A549 (cell line): Measurements from ENCODE around the gene KANK2. TPM values are rescaled to one million over a fixed set of nuclear protein-coding genes. Genes with fewer than 3 reads are reported as not detected.

ENCODE experiments used
- ATAC-seq, 2 experiments: fragments of 200-7000 bp in 1 of 2; fragments of >200 bp in 1 of 2; cut with Nextera tagmentation in 1 of 2; cut with Tn5 transposase in 1 of 2; 3 replicates each; pipeline versions ENCODE4 v1.8.0 to v1.9.1; 2018 to 2020; ENCODE audit warnings: mild to moderate bottlenecking in 1 of 2, moderate library complexity in 1 of 2
- CTCF ChIA-PET: fragments of 300-600 bp; sonication (Branson Sonifier 250); formaldehyde crosslinking; extraction: SDS; loops from one replicate; lab custom pipeline; 2021; ENCODE audit warnings: antibody characterized with exemption, inconsistent platforms; lab: Yijun Ruan, JAX
- POLR2A ChIA-PET: fragments of 350-600 bp; formaldehyde crosslinking; extraction: SDS; loops from one replicate; lab custom pipeline; 2021; ENCODE audit warnings: antibody characterized with exemption, inconsistent platforms; lab: Yijun Ruan, JAX
- DNase-seq, 2 experiments: peaks; one replicate each; pipeline versions ENCODE4 v3.0.0 to v3.0.0-alpha.2; 2011 to 2016; ENCODE audit warnings: low read depth in 1 of 2, low spot score in 1 of 2
- FAIRE-seq: peaks from 2 replicates; lab custom pipeline; 2011; peaks lifted over from hg19 to GRCh38; lab: Jason Lieb, UNC
- H3K27ac ChIP-seq, 2 experiments: fragments of >200 bp; sonication (Bioruptor Twin); formaldehyde crosslinking; 3 replicates each; pipeline ENCODE4 v1.5.1; 2016 to 2017
- H3K4me1 ChIP-seq: fragments of >200 bp; sonication (Bioruptor Twin); formaldehyde crosslinking; 3 replicates; pipeline ENCODE4 v1.6.1; 2016
- H3K4me2 ChIP-seq: fragments of >200 bp; sonication (Bioruptor Twin); formaldehyde crosslinking; 3 replicates; pipeline ENCODE4 v1.6.1; 2016
- H3K4me3 ChIP-seq: fragments of >200 bp; sonication (Bioruptor Twin); formaldehyde crosslinking; 3 replicates; pipeline ENCODE4 v1.5.1; 2016
- H3K9me3 ChIP-seq: fragments of >200 bp; sonication (Bioruptor Twin); formaldehyde crosslinking; 3 replicates; pipeline ENCODE4 v1.6.1; 2016
- ATOH8 ChIP-seq: fragments of 250-450 bp; sonication (Bioruptor Pico); IDR thresholded peaks from 2 replicates; pipeline ENCODE4 v1.5.0; 2020; ENCODE audit warnings: low read depth, mild to moderate bottlenecking, moderate library complexity
- BCL3 ChIP-seq: fragments of >200 bp; sonication (Bioruptor Twin); formaldehyde crosslinking; IDR thresholded peaks from 3 replicates; pipeline ENCODE4 v1.6.1; 2016
- CBX8 ChIP-seq: fragments of 200-600 bp; sonication (generic); IDR thresholded peaks from 2 replicates; pipeline ENCODE4 v1.6.1; 2016
- CTCF ChIP-seq: fragments of >200 bp; sonication (Bioruptor Twin); formaldehyde crosslinking; IDR thresholded peaks from 3 replicates; pipeline ENCODE4 v1.5.1; 2016
- ELK1 ChIP-seq: fragments of 150-350 bp; IDR thresholded peaks from 2 replicates; pipeline ENCODE4 v1.6.1; 2014; ENCODE audit warnings: low read depth, mild to moderate bottlenecking, low read length
- HMGXB4 ChIP-seq: fragments of 250-450 bp; sonication (Bioruptor Pico); IDR thresholded peaks from 2 replicates; pipeline ENCODE4 v1.5.0; 2021; ENCODE audit warnings: mild to moderate bottlenecking, moderate library complexity, borderline replicate concordance
- HOXB5 ChIP-seq: fragments of 250-450 bp; sonication (Bioruptor Pico); IDR thresholded peaks from 2 replicates; pipeline ENCODE4 v1.5.0; 2020; ENCODE audit warnings: mild to moderate bottlenecking, moderate library complexity
- MAX ChIP-seq: IDR thresholded peaks from 2 replicates; pipeline ENCODE4 v1.6.1; 2012
- MYC ChIP-seq: IDR thresholded peaks from 2 replicates; pipeline ENCODE4 v1.6.1; 2012; ENCODE audit warnings: mild to moderate bottlenecking, inconsistent platforms, low read length, improper control_type of control experiment, borderline replicate concordance
- POLR2AphosphoS2 ChIP-seq: conservative IDR thresholded peaks from 2 replicates; pipeline ENCODE4 v1.6.1; 2012; ENCODE audit warnings: low read length, improper control_type of control experiment, inconsistent platforms
- RARB ChIP-seq: fragments of 250-450 bp; sonication (Bioruptor Pico); IDR thresholded peaks from 2 replicates; pipeline ENCODE4 v1.8.0; 2021; ENCODE audit warnings: mild to moderate bottlenecking, moderate library complexity
- RCOR1 ChIP-seq: fragments of 150-350 bp; IDR thresholded peaks from 2 replicates; pipeline ENCODE4 v1.6.1; 2014; ENCODE audit warnings: antibody characterized with exemption, low read length, low read depth
- RFX5 ChIP-seq: fragments of 450-650 bp; IDR thresholded peaks from 2 replicates; pipeline ENCODE4 v1.7.1; 2014; ENCODE audit warnings: antibody characterized with exemption, mild to moderate bottlenecking, moderate library complexity
- RNF2 ChIP-seq: fragments of 200-600 bp; sonication (generic); IDR thresholded peaks from 2 replicates; pipeline ENCODE4 v1.6.1; 2016; ENCODE audit warnings: low read depth, mild to moderate bottlenecking, antibody characterized with exemption, moderate library complexity, borderline replicate concordance
- SREBF2 ChIP-seq: fragments of 450-650 bp; IDR thresholded peaks from 2 replicates; pipeline ENCODE4 v1.6.1; 2014; ENCODE audit warnings: mild to moderate bottlenecking, moderate library complexity
- ZFP36 ChIP-seq: fragments of 450-650 bp; IDR thresholded peaks from 2 replicates; pipeline ENCODE4 v1.6.1; 2014; ENCODE audit warnings: borderline replicate concordance; ENCODE audit not compliant: partially characterized antibody
- WGBS: methylation state at CpG from one replicate; pipeline ENCODE4 v1.1.6; 2017; ENCODE audit errors: missing lambda C conversion rate; 5-methylcytosine and 5-hydroxymethylcytosine counted together
- polyA plus RNA-seq, 4 experiments: library from polyadenylated mRNA; depleted of rRNA in 3 of 4; stranded (reverse); fragments of >200 nt; fragmentation: RNase III in 1 of 4; extraction: RNeasy Plus Mini Kit Qiagen cat#74134 plus additional on column Dnase treatment in 1 of 4; gene quantifications; 2 replicates in 3 of 4; 3 replicates in 1 of 4; pipeline ENCODE4 v1.2.3, GENCODE V29; 2011 to 2017

KANK2 gene
- polyA plus RNA-seq, 2 of the 4 experiments (the other 2 are of a cell fraction), result 20.5 to 68.0 TPM

- H3K27ac ChIP-seq, result no peak overlapping the region
- DNase-seq, result no peak
- peaks cover 28% of the 10 kb centered on the region for H3K4me1 ChIP-seq
- 83% methylated on average over 9 of the region's 9 CpGs for WGBS
- no peak overlapping the region for H3K4me3 ChIP-seq
- TF ChIP-seq ELK1 (no peak), HOXB5 (no peak), SREBF2 (no peak), RCOR1 (no peak), BCL3 (no peak), CTCF (no peak), POLR2AphosphoS2 (no peak)
- TF ChIP-seq, all 56 proteins: peak for 0
- no peak overlapping the region for H3K4me2 ChIP-seq
- FAIRE-seq (no peak), ATAC-seq (no peak)
- ChIA-PET POLR2A (interaction anchor here (0.5 kb wide), 1 partner anchor 76 kb away, joined by 3 read pairs; no protein-coding TSS in a partner anchor), CTCF (interaction anchor here (0.6 to 5.6 kb wide), 5 partner anchors 43 to 373 kb away, joined by 3 to 57 read pairs (median 3); no protein-coding TSS in a partner anchor)
- H3K9me3 ChIP-seq, result no peaks in the 10 kb centered on the region
Observed at GRCh38 chr19:11205939-11206570, 8.7 kb upstream of the KANK2 start.

- DNase-seq (no peak), ATAC-seq (no peak), FAIRE-seq (no peak)
- no peak overlapping the region for H3K4me2 ChIP-seq
- 82% methylated on average over 5 of the region's 5 CpGs for WGBS
- TF ChIP-seq RARB (CRISPR knock-in tag) (no peak), MYC (no peak), RFX5 (no peak), SREBF2 (no peak), ATOH8 (CRISPR knock-in tag) (no peak), MAX (no peak), CBX8 (no peak), HMGXB4 (CRISPR knock-in tag) (no peak), ELK1 (no peak), RNF2 (no peak), ZFP36 (no peak)
- ChIA-PET CTCF (interaction anchor here (0.8 to 5.6 kb wide), 9 partner anchors 19 to 239 kb away, joined by 3 to 57 read pairs (median 4); no protein-coding TSS in a partner anchor), POLR2A (no interaction called here)
- peaks cover 28% of the 10 kb centered on the region for H3K4me1 ChIP-seq
- H3K27ac ChIP-seq, result peak overlapping the region in 1 of 2 experiments; percentile 98; a peak in 3 of 6 replicates
- H3K4me3 ChIP-seq, result no peak overlapping the region
- H3K9me3 ChIP-seq, result no peaks in the 10 kb centered on the region
Observed at GRCh38 chr19:11204943-11205349, 7.6 kb upstream of the KANK2 start.
